ENCODE data around the gene GIMAP2.

- no peak for TF ChIP-seq CTBP1 (IDR thresholded peaks at IDR 0.05; ENCODE audit: borderline replicate concordance)
- TF ChIP-seq ELF4 (IDR thresholded peaks at IDR 0.05), result no peak
- TF ChIP-seq TARDBP (IDR thresholded peaks at IDR 0.05), result no peak
- no peak for TF ChIP-seq FOXA1 (IDR thresholded peaks at IDR 0.05)
- no peak for TF ChIP-seq PKNOX1 (IDR thresholded peaks at IDR 0.05)
- no peak for TF ChIP-seq ARNT (IDR thresholded peaks at IDR 0.05)
- TF ChIP-seq BHLHE40 (IDR thresholded peaks at IDR 0.05; ENCODE audit: borderline replicate concordance), result no peak
These were observed 19.1 kb upstream of the GIMAP2 start for GRCh38 chr7:150666412-150666811.

Measured in HEK293T (cell line).